OCI-LY1 (cell line): ENCODE results near the gene ARMC9.

ENCODE experiments used
- CTCF ChIP-seq: fragments of 200-600 bp; sonication (generic), shearing (Covaris generic); IDR thresholded peaks from 2 replicates; pipeline ENCODE4 v1.5.1; 2017; ENCODE audit warnings: mild to moderate bottlenecking, antibody characterized with exemption, low read length, moderate library complexity, mixed read lengths
- EZH2 ChIP-seq: fragments of 200-600 bp; sonication (generic), shearing (Covaris generic); IDR thresholded peaks from 2 replicates; pipeline ENCODE4 v1.8.0; 2017; ENCODE audit warnings: borderline replicate concordance, mixed run types, mild to moderate bottlenecking, antibody characterized with exemption, low read length, moderate library complexity, mixed read lengths

GRCh38 chr2:231300020-231300721, 101.7 kb downstream of the ARMC9 start:
- TF ChIP-seq CTCF: no peak
- TF ChIP-seq EZH2: no peak
